Chondrocyte (in vitro differentiated cells): ENCODE measurements around the gene STIM2. TPM values are rescaled to one million over a fixed set of nuclear protein-coding genes. Genes with fewer than 3 reads are reported as not detected.

Experiments
- DNase-seq: peaks from one replicate; pipeline ENCODE4 v3.0.0; 2021; ENCODE audit warnings: mixed read lengths, low spot score
- H3K27ac Mint-ChIP-seq: one replicate; pipeline ENCODE4 v1.8.0; 2021; ENCODE audit warnings: mild to moderate bottlenecking, moderate library complexity, mixed read lengths; ENCODE audit not compliant: unreplicated experiment
- H3K27me3 Mint-ChIP-seq: 2 replicates; pipeline ENCODE4 v1.8.0; 2021; ENCODE audit warnings: low read depth, mixed read lengths
- H3K36me3 Mint-ChIP-seq: 2 replicates; pipeline ENCODE4 v1.8.0; 2021; ENCODE audit warnings: low read depth, mixed read lengths
- H3K4me1 Mint-ChIP-seq: 2 replicates; pipeline ENCODE4 v1.8.0; 2021; ENCODE audit warnings: low read depth, mild to moderate bottlenecking, mixed read lengths
- H3K4me3 Mint-ChIP-seq: one replicate; pipeline ENCODE4 v1.8.0; 2021; ENCODE audit warnings: mild to moderate bottlenecking, moderate library complexity, mixed read lengths; ENCODE audit not compliant: unreplicated experiment
- H3K9me3 Mint-ChIP-seq: 2 replicates; pipeline ENCODE4 v1.8.0; 2021; ENCODE audit warnings: low read depth, mixed read lengths
- CTCF ChIP-seq: fragments of 200-600 bp; sonication (generic); IDR thresholded peaks from 2 replicates; pipeline ENCODE4 v1.5.0; 2021; ENCODE audit warnings: antibody characterized with exemption, mild to moderate bottlenecking, moderate library complexity
- total RNA-seq: library from RNA; stranded (reverse); gene quantifications from 3 replicates; pipeline ENCODE4 v1.2.1, GENCODE V29; 2021

STIM2 gene
- total RNA-seq, 1 donor from 2014 or later = 13.5 TPM

GRCh38 chr4:26858035-26858918 is 2.4 kb upstream of the STIM2 start:
- H3K27me3 Mint-ChIP-seq = no peaks in the 10 kb centered on the region
- DNase-seq = no peak
- no peak for TF ChIP-seq CTCF
- no peaks in the 10 kb centered on the region for H3K36me3 Mint-ChIP-seq
- peaks cover 40% of the 10 kb centered on the region for H3K4me1 Mint-ChIP-seq
- H3K27ac Mint-ChIP-seq = peak overlapping the region; percentile 4
- H3K9me3 Mint-ChIP-seq = no peaks in the 10 kb centered on the region
- H3K4me3 Mint-ChIP-seq = peak overlapping the region; percentile 67

- H3K4me1 Mint-ChIP-seq = peaks cover 40% of the 10 kb centered on the region
- TF ChIP-seq CTCF = no peak
- H3K27ac Mint-ChIP-seq = no peak overlapping the region
- DNase-seq = no peak
- no peaks in the 10 kb centered on the region for H3K36me3 Mint-ChIP-seq
- no peaks in the 10 kb centered on the region for H3K9me3 Mint-ChIP-seq
- H3K27me3 Mint-ChIP-seq = no peaks in the 10 kb centered on the region
- peak overlapping the region; percentile 67 for H3K4me3 Mint-ChIP-seq
Measured at GRCh38 chr4:26858947-26859401, 1.7 kb upstream of the STIM2 start.

GRCh38 chr4:26859762-26860156 is 882 bp upstream of the STIM2 start:
- no peak for DNase-seq
- peak overlapping the region; percentile 42 for H3K27ac Mint-ChIP-seq
- H3K4me3 Mint-ChIP-seq = peak overlapping the region; percentile 91
- H3K36me3 Mint-ChIP-seq = no peaks in the 10 kb centered on the region
- peaks cover 40% of the 10 kb centered on the region for H3K4me1 Mint-ChIP-seq
- no peak for TF ChIP-seq CTCF
- no peaks in the 10 kb centered on the region for H3K9me3 Mint-ChIP-seq
- no peaks in the 10 kb centered on the region for H3K27me3 Mint-ChIP-seq

- no peak for TF ChIP-seq CTCF
- H3K4me1 Mint-ChIP-seq = peaks cover 40% of the 10 kb centered on the region
- H3K9me3 Mint-ChIP-seq = no peaks in the 10 kb centered on the region
- peak; percentile 92 for DNase-seq
- H3K36me3 Mint-ChIP-seq = no peaks in the 10 kb centered on the region
- H3K4me3 Mint-ChIP-seq = peak overlapping the region; percentile 98
- peak overlapping the region; percentile 80 for H3K27ac Mint-ChIP-seq
- no peaks in the 10 kb centered on the region for H3K27me3 Mint-ChIP-seq
Measured at GRCh38 chr4:26860922-26861433, 337 bp downstream of the STIM2 start.

- no peaks in the 10 kb centered on the region for H3K27me3 Mint-ChIP-seq
- H3K27ac Mint-ChIP-seq = peak overlapping the region; percentile 98
- DNase-seq = no peak
- no peaks in the 10 kb centered on the region for H3K36me3 Mint-ChIP-seq
- no peak for TF ChIP-seq CTCF
- H3K4me1 Mint-ChIP-seq = peaks cover 40% of the 10 kb centered on the region
- H3K4me3 Mint-ChIP-seq = peak overlapping the region; percentile 98
- H3K9me3 Mint-ChIP-seq = no peaks in the 10 kb centered on the region
Measured at GRCh38 chr4:26861434-26862186, 969 bp downstream of the STIM2 start.
